NCI-H345 (cell line): ENCODE results near the gene MXD4.

Experiments
- DNase-seq: peaks from one replicate; lab custom pipeline; 2025; lab: John Stamatoyannopoulos, UW

The MXD4 gene

GRCh38 chr4:2291705-2292645, 30.1 kb upstream of the MXD4 start:
- DNase-seq, result no peak

GRCh38 chr4:2290974-2291704, 29.2 kb upstream of the MXD4 start:
- DNase-seq, result no peak

DNA sequence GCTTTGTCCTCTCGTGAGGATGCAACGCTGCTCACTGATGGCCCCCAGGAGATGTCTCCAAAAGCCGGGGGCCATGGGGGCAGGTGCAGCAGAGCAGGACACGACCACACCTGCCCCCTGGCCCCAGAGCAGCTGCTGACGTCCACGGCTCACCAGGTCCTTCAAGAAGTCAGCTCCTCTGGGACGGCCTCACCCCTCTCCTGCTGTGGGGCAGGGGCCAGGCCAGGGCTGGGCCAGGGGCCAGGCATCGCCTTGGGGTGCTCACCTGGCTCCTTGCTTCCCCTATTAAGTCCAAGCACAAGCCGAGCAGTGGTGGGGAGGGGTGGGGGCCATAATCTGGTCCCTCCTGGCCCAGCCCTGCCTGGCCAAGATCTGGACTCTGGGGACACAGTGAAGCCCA, 28.6 kb upstream of the MXD4 start:
- DNase-seq, result no peak

GRCh38 chr4:2289955-2290333, 28.0 kb upstream of the MXD4 start:
- no peak for DNase-seq

GRCh38 chr4:2289311-2289954, 27.5 kb upstream of the MXD4 start:
- DNase-seq, result no peak

DNA sequence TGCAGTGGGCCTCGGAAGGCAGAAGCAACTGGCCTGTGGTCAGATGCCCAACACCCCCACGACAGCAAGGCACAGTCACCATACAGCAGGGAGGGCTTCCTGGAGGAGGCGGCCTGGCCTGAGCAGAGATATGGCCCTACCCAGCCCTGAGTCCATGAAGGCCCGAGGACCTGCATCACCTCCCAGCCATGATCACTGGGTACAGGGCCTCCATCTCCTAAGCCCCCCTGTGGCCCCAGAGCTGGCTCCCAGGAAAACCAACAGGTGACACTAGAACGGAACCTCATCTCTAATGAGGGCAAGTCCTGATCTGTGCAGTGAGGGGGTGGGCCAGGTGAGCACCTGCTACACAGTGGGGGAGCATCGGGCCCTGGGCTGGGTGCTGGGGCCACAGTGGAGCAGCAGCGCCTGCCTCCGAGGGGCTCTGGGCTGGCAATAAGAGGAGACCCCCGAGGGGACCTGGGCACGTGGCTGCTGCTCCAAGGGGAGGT, 26.2 kb upstream of the MXD4 start:
- DNase-seq, result no peak

DNA sequence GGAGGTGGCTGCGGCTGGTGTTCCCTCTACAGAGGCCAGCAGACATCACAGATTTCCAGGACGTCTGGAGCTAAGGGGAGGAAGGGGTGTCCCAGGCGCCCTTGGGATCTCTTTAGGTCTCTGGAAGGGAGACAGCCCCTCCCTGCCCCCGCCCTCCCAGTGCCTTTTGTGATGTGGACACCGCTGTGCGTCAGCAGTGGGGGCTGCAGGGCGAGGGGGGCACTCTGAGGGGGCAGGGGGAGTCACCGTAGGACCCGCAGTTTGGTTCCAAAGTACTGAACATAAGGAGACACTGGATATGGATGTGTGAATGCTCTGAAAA, 25.6 kb upstream of the MXD4 start:
- no peak for DNase-seq

- no peak for DNase-seq
Measured at GRCh38 chr4:2286904-2287593, 25.1 kb upstream of the MXD4 start.

GRCh38 chr4:2285613-2286381, 23.9 kb upstream of the MXD4 start:
- DNase-seq, result no peak

GRCh38 chr4:2284934-2285612, 23.2 kb upstream of the MXD4 start:
- DNase-seq, result no peak

DNA sequence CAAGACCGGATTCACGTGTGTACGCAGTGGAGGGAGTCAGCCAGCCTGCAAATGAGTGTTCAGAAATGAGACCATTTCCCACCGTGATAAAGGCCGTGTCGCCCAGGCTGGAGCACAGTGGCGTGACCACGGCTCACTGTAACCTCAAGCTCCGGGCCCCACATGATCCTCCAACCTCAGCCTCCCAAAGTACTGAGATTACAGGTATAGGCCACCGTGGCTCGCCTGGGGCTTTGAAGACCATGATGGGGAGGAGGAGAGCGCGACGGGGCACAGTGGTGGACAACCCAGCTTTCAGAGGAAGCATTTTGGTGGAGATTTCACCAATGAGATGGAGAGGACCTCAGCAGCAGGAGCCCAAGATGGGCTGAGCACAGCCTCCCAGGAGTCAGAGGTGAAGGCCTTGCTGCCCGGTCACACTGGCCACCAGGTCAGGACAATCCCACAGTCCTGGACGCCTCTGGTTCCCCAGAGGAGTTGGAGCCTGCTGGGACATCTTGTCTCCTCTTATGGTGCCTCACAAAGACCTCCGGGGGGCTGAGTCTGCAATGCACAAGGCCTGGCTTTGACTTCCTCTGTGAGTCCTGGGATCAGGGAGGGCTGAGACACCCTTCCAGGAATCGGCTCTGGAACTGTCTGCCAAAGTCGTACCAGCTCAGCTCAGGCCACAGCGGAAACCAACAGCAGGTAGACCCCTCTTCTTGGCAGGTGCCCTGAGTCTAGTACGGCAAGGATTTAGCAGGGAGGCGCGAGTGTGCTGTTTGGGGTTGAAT, 22.4 kb upstream of the MXD4 start:
- DNase-seq, result no peak

DNA sequence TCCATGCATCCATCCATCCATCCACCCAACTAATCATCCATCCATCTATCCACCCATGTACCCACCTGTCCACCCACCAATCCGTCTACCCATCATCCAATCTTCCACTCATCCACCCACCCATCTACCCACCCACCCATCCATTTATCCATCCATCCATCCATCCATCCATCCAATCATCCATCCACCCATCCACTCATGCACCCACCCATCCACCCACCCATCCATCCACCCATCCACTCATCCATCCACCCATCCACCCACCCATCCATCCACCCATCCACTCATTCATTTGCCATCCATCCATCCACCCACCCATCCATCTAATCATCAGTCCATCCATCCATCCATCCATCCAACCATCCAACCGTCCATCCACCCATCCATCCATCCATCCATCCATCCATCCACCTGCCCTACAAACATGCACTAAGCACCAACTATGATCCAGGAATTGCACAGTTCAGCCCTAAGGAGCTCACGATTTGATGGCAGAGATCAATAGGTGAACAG, 21.3 kb upstream of the MXD4 start:
- no peak for DNase-seq

- DNase-seq, result no peak
Measured at GRCh38 chr4:2281575-2282343, 19.9 kb upstream of the MXD4 start.

DNA sequence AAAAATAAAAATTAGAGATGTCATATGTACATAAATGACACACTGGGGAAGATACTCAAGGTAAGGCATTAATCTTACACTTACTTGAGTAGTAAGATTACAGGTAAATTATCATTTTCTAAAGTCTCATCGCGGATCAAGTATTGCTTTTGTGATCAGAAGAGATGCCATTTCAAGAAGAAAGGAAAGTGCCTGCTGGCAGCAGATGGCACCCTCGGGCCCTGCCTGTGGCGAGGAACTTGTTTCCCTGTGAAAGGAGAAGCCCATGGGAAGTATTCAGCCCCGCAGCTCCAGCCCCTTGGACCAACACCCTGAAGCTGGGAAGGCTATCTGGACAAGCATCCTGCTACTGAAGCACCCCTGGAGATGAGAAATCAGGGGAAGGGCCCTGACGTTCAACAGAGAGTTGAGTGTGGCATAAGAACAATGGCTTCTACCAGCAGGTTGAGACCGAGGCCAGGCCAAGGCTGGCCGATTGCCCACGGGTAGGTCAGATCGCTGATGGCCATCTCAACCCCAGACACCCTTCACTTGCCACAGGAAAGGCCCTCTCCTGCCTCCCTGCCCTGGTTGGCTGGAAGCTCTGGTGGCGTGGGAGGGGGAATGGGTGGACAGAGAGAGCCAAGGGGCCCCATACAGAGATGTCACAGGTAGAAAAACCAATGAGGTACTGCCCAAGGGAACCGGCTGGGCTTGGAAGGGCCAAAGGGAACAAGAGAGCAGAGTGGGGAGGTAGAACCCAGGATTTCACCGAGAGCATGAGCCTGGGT, 18.8 kb upstream of the MXD4 start:
- DNase-seq, result peak; percentile 4

DNA sequence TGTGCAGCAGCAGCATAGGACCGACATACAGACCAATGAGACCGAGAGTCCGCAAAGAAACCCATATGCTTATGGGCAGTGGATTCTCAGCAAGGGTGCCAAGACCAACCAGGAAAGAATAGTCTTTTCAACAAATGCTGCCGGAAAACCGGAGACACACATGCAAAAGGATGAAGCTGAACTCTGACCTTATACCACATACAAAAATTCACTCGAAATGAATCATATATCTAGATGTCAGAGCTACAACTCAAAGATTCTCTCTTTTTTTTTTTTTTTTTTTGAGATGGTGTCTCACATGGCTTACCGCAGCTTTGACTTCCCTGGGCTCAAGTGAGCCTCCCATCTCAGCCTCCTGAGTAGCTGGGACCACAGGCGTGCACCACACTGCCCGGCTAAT, 16.0 kb upstream of the MXD4 start:
- no peak for DNase-seq

GRCh38 chr4:2276581-2277325, 14.8 kb upstream of the MXD4 start:
- no peak for DNase-seq

DNA sequence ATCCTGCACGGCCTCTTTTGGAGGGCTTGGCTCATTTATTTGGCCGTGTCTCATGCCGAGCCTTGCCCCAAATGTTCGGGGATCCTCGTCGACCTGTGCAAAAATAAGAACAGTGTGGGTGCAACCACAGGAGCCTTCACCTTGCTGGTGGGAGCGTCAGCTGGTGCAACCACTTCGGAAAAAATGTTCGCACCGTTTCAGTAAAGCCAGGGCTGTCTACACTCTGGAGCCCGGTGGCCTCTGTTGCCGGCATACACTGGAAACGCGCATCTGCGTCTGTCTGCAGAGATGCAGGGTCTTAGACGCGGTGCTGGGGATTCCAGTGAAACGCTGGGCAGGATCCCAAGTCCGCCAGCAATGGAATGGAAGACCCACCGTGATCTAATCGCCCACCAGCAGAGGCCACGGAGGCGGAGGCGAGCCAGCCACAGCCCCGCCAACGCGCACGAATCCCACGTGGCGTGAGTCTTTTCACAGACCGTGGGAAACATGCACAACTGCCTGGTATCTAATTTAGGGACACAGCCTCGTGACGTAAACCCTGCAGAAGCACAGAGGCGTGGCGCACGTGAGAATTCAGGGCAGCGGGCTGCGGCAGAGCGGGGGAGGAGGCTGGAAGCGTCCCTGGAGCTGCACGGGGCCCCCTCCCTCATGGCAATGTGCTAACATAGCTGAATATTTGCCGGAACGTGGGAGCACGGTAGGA, 13.8 kb upstream of the MXD4 start:
- DNase-seq, result no peak
